GM11168 (cell line): ENCODE data around the gene EHMT1.
"Not testable (repeated sequence)": the region's sequence is repeated elsewhere in the genome, so short reads cannot be mapped to it uniquely, and the experiment has no call there.

ENCODE experiments used
- in situ Hi-C: fragments of 300-500 bp; cut with MboI; formaldehyde crosslinking; loops from one replicate; pipeline ENCODE4 v1.12.0; 2022; ENCODE audit warnings: low sequenced_read_pairs; ENCODE audit not compliant: unreplicated experiment

Gene EHMT1

DNA sequence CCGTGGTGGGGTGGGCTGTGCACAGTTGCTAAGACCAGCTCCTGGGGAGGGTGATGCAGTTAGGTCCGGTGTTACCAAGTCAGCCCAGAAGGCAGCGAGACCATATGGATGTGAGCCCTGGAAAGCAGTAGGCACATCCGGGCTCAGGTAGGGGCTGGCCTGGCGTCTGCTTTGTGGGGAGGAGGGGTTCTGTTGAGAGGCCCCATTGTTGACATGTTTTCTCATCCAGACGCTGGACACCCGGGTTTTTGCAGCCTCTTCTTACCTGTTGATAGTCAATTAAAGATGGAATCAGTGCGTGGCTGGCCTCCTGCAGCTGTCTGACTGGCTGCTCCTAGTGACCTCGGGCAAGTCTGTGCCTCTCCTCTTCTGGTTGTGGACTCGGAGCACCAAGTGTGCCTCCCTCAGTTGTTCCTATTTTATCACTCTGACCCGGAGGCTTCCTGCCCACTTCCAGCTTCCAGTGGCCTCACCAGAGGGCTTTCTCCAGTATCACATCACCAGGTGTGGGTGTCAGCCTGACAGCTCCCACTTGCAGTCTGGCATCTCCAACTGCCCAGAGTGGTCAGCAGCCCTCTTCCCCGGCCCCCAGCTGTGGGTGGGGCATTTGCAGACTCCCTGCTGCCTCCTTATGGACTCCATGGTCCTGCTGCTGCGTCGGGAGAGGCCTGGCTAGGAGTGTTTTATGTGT lies 90.8 kb downstream of the EHMT1 start:
- in situ Hi-C loops: no loop called here

DNA sequence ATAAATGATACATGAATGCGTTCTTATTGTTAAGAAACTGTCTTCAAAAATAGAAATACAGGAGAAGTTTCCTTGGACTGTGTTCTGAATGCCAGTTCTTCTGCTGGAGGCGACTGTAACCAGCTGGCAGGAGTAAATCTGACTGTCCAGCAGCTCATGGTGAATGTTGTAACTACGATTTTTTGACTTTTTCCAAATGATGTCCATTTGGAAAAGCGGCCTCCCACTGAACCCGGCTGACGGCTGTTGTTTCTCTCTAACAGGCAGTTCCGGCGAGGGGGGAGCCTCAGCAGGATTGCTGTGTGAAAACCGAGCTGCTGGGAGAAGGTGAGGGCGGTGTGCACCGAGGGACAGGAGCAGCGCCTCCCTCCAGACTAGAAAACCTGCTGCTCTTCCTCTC lies 91.9 kb downstream of the EHMT1 start:
- in situ Hi-C loops: no loop called here

DNA sequence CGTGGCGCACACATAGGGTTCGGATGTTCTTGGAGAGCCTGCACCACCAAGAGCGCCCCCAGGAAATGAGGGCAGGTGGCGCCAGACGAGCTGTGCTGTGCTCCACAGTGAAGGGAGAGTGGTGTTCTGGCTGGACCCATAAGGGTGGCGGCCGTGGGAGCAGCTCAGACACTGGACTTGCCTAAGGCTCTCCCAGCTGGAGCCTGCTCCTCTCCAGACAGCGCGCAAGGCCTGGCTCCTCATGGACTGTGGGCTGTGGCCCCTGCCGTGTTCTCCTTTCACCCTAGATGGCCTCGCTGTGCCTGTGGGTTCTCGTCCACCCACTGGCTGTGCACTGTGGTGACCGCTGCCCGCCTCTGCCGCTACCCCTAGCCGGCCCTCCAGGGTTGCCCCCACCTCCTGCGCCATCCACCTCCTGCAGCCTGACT lies 92.9 kb downstream of the EHMT1 start:
- in situ Hi-C loops: no loop called here

DNA sequence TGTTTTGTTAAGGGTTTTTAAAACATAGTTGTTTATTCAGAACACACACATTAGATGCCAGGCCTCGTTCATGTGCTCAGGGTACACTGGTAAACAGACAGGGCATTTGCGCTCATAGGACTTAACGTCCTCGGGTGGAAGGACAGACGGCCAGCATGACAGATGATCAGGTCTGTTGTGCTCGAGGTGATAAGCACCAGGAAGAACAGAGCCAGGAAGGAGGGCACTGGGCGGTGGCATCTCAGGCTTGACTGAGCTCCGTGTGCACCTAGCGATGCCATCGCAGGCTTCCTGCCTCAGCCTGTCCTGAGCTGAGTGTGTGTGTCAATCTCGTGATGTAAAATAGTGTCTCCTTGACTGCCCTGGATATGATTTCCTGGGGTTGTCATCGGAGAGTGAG lies 96.5 kb downstream of the EHMT1 start:
- in situ Hi-C loops: no loop called here

DNA sequence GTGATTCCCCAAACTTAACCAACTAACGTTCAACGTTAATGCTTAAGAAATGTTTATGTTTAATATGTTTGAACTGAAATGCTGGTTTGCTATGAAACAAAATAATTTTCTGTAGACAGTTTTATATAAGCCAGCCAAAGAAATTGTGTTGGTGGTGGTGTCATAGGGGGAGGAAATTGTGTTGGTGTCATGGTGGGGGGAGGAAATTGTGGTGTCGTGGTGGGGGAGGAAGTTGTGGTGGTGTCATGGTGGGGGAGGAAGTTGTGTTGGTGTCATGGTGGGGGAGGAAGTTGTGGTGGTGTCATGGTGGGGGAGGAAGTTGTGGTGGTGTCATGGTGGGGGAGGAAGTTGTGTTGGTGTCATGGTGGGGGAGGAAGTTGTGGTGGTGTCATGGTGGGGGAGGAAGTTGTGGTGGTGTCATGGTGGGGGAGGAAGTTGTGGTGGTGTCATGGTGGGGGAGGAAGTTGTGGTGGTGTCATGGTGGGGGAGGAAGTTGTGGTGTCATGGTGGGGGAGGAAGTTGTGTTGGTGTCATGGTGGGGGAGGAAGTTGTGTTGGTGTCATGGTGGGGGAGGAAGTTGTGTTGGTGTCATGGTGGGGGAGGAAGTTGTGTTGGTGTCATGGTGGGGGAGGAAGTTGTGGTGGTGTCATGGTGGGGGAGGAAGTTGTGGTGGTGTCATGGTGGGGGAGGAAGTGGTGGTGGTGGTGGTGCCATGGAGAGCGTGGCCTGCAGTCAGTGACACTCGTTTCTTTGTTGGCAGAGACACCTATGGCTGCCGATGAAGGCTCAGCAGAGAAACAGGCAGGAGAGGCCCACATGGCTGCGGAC lies 97.3 kb downstream of the EHMT1 start:
- in situ Hi-C loops: not testable (repeated sequence)

DNA sequence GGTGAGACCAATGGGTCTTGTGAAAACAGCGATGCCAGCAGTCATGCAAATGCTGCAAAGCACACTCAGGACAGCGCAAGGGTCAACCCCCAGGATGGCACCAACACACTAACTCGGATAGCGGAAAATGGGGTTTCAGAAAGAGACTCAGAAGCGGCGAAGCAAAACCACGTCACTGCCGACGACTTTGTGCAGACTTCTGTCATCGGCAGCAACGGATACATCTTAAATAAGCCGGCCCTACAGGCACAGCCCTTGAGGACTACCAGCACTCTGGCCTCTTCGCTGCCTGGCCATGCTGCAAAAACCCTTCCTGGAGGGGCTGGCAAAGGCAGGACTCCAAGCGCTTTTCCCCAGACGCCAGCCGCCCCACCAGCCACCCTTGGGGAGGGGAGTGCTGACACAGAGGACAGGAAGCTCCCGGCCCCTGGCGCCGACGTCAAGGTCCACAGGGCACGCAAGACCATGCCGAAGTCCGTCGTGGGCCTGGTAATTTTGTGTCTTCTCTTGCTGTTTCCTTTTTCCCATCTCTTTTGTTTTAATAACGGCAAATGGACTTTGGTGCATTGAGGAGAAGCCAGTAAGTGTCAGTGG lies 98.0 kb downstream of the EHMT1 start:
- in situ Hi-C loops: no loop called here

DNA sequence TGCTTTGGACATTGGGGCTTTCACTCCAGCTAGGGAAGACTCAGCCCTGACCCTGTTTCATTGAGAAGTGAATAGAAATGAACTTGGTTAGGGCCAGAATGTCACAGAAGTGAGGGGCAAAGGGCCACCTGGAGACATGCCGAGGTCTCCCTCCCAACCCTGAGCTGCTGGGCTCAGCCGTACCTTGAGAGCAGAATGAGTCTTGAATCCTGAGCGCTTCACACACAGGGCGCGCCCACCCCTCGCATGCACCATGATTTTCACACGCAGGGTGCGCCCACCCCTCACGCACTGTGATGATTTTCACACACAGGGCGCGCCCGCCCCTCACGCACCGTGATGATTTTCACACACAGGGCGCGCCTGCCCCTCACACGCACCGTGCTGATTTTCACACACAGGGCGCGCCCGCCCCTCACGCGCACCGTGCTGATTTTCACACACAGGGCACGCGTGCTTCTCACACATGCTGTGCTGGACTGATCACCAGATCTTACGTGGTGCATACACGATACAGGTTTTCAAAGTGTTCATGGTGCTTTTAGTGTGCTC lies 99.0 kb downstream of the EHMT1 start:
- in situ Hi-C loops: no loop called here

DNA sequence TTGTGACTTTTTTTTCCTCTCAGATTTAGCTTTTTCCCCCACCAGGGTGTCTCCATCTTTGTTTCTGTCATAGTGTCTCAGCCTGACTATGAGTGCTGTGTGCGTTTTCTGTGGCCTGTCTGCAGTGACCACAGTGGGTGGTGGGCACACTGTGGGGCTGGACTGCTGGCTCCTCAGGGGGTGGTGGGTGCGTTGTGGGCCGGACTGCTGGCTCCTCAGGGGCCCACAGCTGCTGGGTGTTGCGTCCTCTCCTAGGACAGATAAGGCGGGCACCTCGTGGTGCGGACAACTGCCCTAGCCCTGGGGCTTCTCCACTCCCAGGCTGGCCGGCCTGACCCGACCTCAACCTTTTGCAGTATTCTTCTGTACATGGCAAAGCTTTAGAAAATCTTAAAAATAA lies 100.4 kb downstream of the EHMT1 start:
- in situ Hi-C loops: no loop called here

DNA sequence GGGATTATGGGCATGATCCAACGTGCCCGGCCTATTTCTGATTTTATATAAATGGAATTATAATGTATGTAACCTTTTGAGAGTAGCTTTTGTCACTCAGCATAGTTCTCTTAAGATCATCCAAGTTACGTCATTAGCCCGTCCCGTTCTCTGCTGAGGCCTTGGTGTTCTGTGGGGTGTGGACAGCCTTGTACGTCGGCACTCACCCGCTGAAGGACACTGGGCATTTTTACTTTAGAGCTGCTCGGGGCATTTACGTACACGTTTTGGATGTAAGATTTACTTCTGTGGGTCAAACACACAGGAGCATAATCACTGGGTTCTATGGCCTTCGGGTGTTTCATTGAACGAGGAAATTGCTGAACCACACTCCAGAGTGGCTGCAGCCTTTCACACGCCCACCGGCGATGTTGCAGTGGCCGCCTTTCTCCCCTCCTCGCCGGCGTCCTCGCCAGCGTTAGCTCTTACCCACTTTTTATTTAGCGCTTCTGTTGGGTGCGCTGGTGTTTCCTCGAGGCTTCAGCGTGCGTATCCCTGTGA lies 101.8 kb downstream of the EHMT1 start:
- in situ Hi-C loops: no loop called here

DNA sequence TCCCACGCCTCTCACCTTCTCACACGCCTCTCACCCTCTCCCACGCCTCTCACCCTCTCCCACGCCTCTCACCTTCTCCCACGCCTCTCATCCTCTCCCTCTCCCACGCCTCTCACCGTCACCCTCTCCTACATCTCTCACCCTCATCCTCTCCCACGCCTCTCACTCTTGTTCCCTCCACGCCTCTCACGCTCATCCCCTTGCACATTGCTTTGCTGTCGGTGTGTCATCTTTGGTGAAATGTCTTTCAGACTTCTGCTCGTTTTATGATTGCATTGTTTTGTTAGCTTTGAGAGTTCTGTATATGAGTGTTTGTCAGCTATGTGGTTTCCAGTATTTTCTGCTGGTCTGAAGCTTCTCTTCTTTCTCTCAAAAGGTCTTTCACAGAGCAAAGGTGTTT lies 102.7 kb downstream of the EHMT1 start:
- in situ Hi-C loops: no loop called here

DNA sequence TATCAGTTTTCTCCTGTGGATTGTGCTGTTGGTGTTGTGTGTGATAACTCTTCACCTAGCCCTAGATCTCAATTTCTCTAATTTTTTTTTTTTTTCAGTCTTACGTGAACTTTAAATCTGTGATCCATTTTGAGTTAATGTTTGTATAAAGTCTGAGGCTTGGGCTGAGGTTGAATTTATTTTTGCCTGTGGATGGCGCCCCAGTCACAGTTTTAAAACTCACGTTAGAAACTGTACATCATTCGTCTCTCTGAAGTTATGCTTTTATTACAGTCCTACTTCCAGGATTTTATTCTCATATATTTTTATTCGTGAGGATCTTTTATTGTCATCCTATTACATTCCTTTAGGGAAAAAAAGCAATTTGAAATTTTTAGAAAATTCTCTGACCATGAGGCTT lies 103.1 kb downstream of the EHMT1 start:
- in situ Hi-C loops: no loop called here

DNA sequence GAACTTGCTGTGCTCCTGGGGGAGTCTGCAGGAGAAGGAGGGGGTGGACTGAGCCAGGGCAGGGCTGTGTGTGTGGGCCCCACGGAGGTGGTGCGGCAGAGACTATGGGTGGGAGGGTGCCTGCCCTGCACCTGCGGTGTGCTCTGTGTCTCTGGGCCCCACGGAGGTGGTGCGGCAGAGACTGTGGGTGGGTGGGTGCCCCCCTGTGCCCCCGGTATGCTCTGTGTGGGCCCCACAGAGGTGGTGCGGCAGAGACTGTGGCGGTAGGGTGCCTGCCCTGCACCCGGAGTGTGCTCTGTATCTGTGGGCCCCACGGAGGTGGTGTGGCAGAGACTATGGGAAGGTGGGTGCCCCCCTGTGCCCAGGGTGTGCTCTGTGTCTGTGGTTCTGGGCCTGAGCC lies 103.7 kb downstream of the EHMT1 start:
- in situ Hi-C loops: no loop called here

DNA sequence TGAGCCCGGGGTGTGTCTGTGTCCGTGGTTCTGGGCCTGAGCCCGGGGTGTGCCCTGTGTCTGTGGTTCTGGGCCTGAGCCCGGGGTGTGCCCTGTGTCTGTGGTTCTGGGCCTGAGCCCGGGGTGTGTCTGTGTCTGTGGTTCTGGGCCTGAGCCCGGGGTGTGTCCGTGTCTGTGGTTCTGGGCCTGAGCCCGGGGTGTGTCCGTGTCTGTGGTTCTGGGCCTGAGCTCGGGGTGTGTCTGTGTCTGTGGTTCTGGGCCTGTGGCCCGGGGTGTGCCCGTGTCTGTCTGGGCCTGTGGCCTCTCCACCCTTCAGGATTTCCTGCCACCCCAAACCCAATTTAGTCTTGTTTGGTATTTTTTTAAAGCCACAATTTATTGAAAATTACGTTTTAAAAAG lies 104.6 kb downstream of the EHMT1 start:
- in situ Hi-C loops: not testable (repeated sequence)

DNA sequence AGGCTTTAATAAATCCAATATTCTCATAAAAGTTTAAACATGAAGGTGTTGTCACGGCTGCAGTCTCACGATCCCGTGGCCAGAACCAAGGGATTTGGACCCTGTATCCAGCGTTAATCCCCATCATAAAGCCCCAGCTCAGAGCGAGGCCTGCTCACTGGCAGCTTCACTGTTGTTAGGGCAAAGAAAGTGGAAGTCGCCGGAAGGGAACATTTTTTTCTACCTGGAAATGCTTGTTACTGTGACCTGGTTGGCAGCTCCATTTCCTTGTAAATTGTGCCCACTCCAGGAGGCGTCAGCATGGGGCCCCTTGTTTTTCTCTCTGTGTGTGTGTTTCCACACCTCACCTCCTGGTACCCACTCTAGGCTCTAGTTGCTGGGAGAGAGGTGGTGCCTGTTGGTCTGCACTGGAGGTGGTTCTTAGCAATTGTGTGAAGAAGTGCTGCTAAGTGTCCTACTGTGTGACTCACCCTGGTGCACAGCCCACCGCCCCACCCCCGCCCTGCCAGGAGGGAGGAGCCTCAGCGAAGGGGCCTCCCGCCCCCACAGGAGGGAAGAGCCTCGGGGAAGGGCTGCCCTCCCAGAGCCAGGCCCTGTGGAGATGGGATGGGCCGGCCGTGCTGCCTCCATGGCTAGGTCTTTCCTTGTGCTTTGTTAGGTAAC lies 105.1 kb downstream of the EHMT1 start:
- in situ Hi-C loops: no loop called here

DNA sequence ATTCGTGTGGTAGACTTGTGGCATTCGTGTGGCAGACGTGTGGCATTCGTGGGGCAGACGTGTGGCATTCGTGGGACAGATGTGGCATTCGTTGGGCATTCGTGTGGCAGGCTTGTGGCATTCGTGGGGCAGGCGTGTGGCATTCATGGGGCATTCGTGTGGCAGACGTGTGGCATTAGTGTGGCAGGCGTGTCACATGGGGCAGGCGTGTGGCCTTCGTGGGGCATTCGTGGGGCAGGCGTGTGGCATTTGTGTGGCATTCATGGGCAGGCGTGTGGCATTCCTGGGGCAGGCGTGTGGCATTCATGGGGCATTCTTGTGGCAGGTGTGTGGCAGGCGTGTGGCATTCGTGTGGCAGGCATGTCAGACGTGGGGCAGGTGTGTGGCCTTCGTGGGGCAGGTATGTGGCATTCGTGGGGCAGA lies 106.0 kb downstream of the EHMT1 start:
- in situ Hi-C loops: no loop called here

DNA sequence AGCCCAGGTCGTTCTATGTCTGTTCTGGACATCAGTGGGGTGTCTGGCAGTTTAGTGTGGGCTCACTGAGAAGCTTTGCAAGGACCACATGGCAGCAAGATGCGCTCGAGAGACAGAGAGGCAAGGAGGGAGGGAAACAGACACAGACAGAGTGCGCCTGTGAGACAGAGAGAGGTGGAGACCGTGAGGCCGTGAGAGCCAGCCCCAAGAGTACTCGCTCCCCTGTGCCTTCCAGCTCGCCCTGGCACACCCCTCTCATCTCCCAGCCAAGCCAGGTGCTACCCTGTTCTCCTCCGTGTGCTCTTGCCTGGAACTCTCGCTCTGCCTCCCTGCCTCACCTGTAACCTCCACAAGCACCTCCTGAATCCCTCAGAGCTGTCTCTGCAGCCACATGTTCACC lies 106.8 kb downstream of the EHMT1 start:
- in situ Hi-C loops: no loop called here

DNA sequence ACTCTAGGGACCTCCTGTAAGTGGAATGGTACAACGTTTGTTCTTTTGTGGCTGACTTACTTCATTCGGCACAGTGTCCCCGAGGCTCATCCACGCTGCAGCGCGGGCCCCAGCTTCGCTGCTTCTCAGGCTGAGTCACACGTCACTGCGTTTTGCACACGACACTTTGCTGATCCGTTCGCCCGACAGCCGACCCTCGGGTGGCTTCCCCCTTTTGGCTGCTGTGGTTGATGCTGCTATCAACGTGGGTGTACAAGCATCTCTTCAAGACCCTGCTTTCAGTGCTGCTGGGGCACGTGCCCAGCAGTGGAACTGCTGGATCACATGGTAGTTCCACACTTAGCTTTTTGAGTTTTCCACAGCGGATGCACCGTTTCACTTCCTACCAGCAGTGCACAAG lies 107.5 kb downstream of the EHMT1 start:
- in situ Hi-C loops: not testable (repeated sequence)

DNA sequence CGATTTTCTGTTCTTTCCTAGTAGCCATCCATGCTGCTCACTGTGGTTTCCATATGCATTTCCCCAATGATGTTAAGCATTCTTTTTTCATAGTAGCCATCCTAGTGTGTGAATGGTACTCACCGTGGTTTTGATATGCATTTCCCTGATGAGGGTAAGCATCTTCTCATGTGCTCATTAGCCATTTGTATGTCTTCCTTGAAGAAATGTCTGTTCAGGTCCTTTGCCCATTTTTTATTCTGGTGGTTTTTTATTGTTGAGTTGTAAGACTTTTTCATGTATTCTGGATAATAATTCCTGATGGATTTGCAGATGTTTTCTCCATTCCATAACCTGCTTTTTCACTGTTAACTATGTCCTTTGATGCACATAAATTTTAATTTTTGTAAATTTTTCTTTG lies 108.0 kb downstream of the EHMT1 start:
- in situ Hi-C loops: no loop called here

DNA sequence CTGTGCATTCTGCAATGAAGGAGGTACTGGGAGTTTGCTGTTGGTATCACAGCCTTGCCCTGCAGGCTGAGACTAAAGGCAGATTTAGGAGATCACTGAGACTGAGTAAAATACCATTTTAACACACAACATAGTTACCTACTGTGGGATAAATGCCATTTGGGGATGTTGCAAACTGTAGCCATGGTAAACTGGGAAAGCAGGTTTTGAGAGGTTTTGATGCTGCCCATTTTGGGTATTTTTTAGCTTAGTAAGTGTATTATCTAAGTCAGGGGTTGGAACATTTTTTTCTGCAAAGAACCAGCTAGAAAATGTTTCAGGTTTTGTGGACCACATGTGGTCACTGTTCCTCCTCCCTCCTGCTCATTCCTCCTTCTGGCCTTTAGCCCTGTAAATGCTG lies 108.9 kb downstream of the EHMT1 start:
- in situ Hi-C loops: no loop called here
